HepG2 (cell line): ENCODE data around the gene DDX24. TPM values are rescaled to one million over a fixed set of nuclear protein-coding genes. Genes with fewer than 3 reads are reported as not detected.
A peak's percentile ranks its signal among the peaks of the same experiment; 100 is the strongest.

Experiments
- BRD4 ChIP-seq: sonication (generic); formaldehyde crosslinking; IDR thresholded peaks from 2 replicates; pipeline ENCODE4 v1.4.0; 2020; ENCODE audit warnings: missing genetic modification reagents
- DNMT1 ChIP-seq: sonication (generic); formaldehyde crosslinking; IDR thresholded peaks from 2 replicates; pipeline ENCODE4 v1.5.1; 2020; ENCODE audit warnings: mild to moderate bottlenecking, missing genetic modification reagents
- GATA4 ChIP-seq: sonication (generic); IDR thresholded peaks from 2 replicates; pipeline ENCODE4 v1.6.1; 2016; ENCODE audit warnings: antibody characterized with exemption, low read depth, borderline replicate concordance
- MAX ChIP-seq: IDR thresholded peaks from 2 replicates; pipeline ENCODE4 v1.6.1; 2012; ENCODE audit warnings: inconsistent platforms
- MLXIP ChIP-seq: sonication (generic); formaldehyde crosslinking; IDR thresholded peaks from 2 replicates; pipeline ENCODE4 v1.9.0; 2021; ENCODE audit warnings: missing genetic modification reagents, borderline replicate concordance
- SATB2 ChIP-seq: sonication (generic); formaldehyde crosslinking; IDR thresholded peaks from 2 replicates; pipeline ENCODE4 v1.5.0; 2020; ENCODE audit warnings: missing genetic modification reagents
- SIX1 ChIP-seq: sonication (generic); formaldehyde crosslinking; IDR thresholded peaks from 2 replicates; pipeline ENCODE4 v1.4.0; 2020; ENCODE audit warnings: missing genetic modification reagents, borderline replicate concordance
- ZBTB2 ChIP-seq: sonication (generic); formaldehyde crosslinking; IDR thresholded peaks from 2 replicates; pipeline ENCODE4 v1.8.0; 2022; ENCODE audit warnings: low read depth, missing genetic modification reagents
- ZBTB26 ChIP-seq: IDR thresholded peaks from 2 replicates; pipeline ENCODE4 v1.6.1; 2016; ENCODE audit warnings: missing compliant biosample characterization, missing genetic modification reagents, borderline replicate concordance
- ZBTB3 ChIP-seq: sonication (generic); formaldehyde crosslinking; IDR thresholded peaks from 2 replicates; pipeline ENCODE4 v1.4.0; 2020; ENCODE audit warnings: low read depth, mild to moderate bottlenecking, moderate library complexity, missing genetic modification reagents, borderline replicate concordance
- ZKSCAN1 ChIP-seq: fragments of 150-350 bp; IDR thresholded peaks from 2 replicates; pipeline ENCODE4 v1.6.1; 2014; ENCODE audit warnings: low read length
- ZNF12 ChIP-seq: sonication (generic); formaldehyde crosslinking; IDR thresholded peaks from 2 replicates; pipeline ENCODE4 v1.5.0; 2020; ENCODE audit warnings: missing genetic modification reagents
- ZNF335 ChIP-seq: sonication (generic); formaldehyde crosslinking; IDR thresholded peaks from 2 replicates; pipeline ENCODE4 v1.4.0; 2020; ENCODE audit warnings: missing genetic modification reagents
- ZNF549 ChIP-seq: sonication (generic); formaldehyde crosslinking; IDR thresholded peaks from 2 replicates; pipeline ENCODE4 v1.5.0; 2020; ENCODE audit warnings: missing genetic modification reagents
- ZNF574 ChIP-seq: sonication (generic); formaldehyde crosslinking; IDR thresholded peaks from 2 replicates; pipeline ENCODE4 v1.4.0; 2020; ENCODE audit warnings: missing genetic modification reagents
- ZNF709 ChIP-seq: sonication (generic); formaldehyde crosslinking; IDR thresholded peaks from 2 replicates; pipeline ENCODE4 v1.5.0; 2020; ENCODE audit warnings: mild to moderate bottlenecking, missing genetic modification reagents
- ZNF747 ChIP-seq: sonication (generic); formaldehyde crosslinking; IDR thresholded peaks from 2 replicates; pipeline ENCODE4 v1.8.1; 2023; ENCODE audit warnings: missing genetic modification reagents, mild to moderate bottlenecking, borderline replicate concordance
- ZNF773 ChIP-seq: sonication (generic); formaldehyde crosslinking; IDR thresholded peaks from 2 replicates; pipeline ENCODE4 v1.4.0; 2020; ENCODE audit warnings: missing genetic modification reagents, borderline replicate concordance
- ZNF788 ChIP-seq: sonication (generic); formaldehyde crosslinking; IDR thresholded peaks from 2 replicates; pipeline ENCODE4 v1.5.0; 2020; ENCODE audit warnings: mild to moderate bottlenecking, missing genetic modification reagents, borderline replicate concordance
- polyA plus RNA-seq, 8 experiments: library from polyadenylated mRNA; depleted of rRNA in 3 of 8; stranded (reverse) in 7 of 8; unstranded in 1 of 8; fragments of >200 nt; fragmentation: Illumina TruSeq in 4 of 8; extraction: Trizol in 4 of 8; gene quantifications; 2 replicates each; pipeline versions ENCODE4 v1.2.1 to v1.2.3, GENCODE V29; 2011 to 2016; ENCODE audit warnings: low read depth in 4 of 8, missing spikeins in 1 of 8, mixed read lengths in 1 of 8; ENCODE audit not compliant: insufficient read depth in 1 of 8
- total RNA-seq, 5 experiments: library from RNA; depleted of rRNA; stranded (reverse); fragments of >200 nt; fragmentation: Illumina TruSeq; extraction: Trizol; gene quantifications; 2 replicates each; pipeline ENCODE4 v1.2.3, GENCODE V29; 2016; ENCODE audit warnings: low read depth in 1 of 5

DDX24 gene
- total and polyA plus RNA-seq, 2 of the 13 experiments (the other 11 are each of a cell fraction or from before 2014, with no cell fraction given) = 67.3 to 149 TPM

GRCh38 chr14:94041551-94042346 is 39.3 kb downstream of the DDX24 start (continued):
- no peak for TF ChIP-seq ZNF574 (CRISPR knock-in tag)
- no peak for TF ChIP-seq ZNF709
- TF ChIP-seq ZBTB3 (CRISPR knock-in tag) = no peak
- TF ChIP-seq SATB2 = no peak
- TF ChIP-seq BRD4 = no peak
- TF ChIP-seq ZKSCAN1 = no peak
- no peak for TF ChIP-seq GATA4
- TF ChIP-seq ZNF747 = no peak
- no peak for TF ChIP-seq SIX1
- no peak for TF ChIP-seq ZNF549
- TF ChIP-seq ZNF12 (CRISPR knock-in tag) = no peak
- peak; percentile 18; the same call in 1 of the 2 replicates for TF ChIP-seq ZNF788 (CRISPR knock-in tag)
- peak; percentile 24; the same call in 1 of the 2 replicates for TF ChIP-seq MAX
- peak; percentile 75 for TF ChIP-seq ZBTB26 (CRISPR knock-in tag)
- no peak for TF ChIP-seq ZNF335 (CRISPR knock-in tag)
- TF ChIP-seq ZBTB2 (CRISPR knock-in tag) = no peak
- TF ChIP-seq DNMT1 = no peak
- no peak for TF ChIP-seq MLXIP (CRISPR knock-in tag)
- no peak for TF ChIP-seq ZNF773 (CRISPR knock-in tag)
